ENCODE data around the gene LARP6. TPM values are rescaled to one million over a fixed set of nuclear protein-coding genes. Genes with fewer than 3 reads are reported as not detected.

LARP6 gene
- total RNA-seq, 2 experiments from 2014 or later, result not detected

DNA sequence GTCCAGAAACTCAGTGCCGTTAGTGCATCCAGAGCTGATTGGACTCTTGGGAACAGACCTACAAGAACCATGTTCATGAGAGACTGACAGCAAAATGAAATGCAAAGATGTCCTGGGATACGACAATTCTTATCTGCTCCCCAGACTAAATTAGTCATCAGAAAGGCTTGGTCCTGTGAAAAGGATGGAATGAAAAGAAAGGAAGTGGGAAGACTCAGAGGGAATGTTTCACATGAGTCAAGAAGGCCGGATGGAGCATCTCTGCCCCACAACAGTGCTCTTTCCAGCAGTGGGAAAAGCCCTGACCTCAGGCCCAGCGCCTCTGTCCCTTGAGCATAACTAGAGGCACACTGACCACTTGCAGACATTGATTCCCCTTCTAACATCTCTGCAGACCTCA lies 51.3 kb downstream of the LARP6 start:
- BruUV-seq (replicated peaks), result no TSS peak
- CTCF ChIA-PET (ENCODE audit: unreplicated experiment), result no interaction called here

GRCh38 chr15:70801109-70801508 lies 52.8 kb downstream of the LARP6 start:
- Histone ChIP-seq H3K9me3 (ENCODE audit: low read length) (no peaks in the 10 kb centered on the region), H3K4me1 (ENCODE audit: insufficient read depth, low read length, poor library complexity, severe bottlenecking) (no peaks in the 10 kb centered on the region), H3K27ac (ENCODE audit: low read depth, low read length, poor library complexity, severe bottlenecking) (no peak overlapping the region), H3K9me2 (ENCODE audit: insufficient read depth, low read length) (no peaks in the 10 kb centered on the region), H3K4me3 (ENCODE audit: low read depth, low read length, poor library complexity, severe bottlenecking) (no peak overlapping the region), H2AFZ (ENCODE audit: low read length) (no peak overlapping the region), H3K4me2 (ENCODE audit: low read length) (no peak overlapping the region), H3K36me3 (ENCODE audit: insufficient read depth, low read length) (no peaks in the 10 kb centered on the region), H4K20me1 (ENCODE audit: insufficient read depth, low read length) (no peaks in the 10 kb centered on the region), H3K79me2 (ENCODE audit: insufficient read depth, low read depth, low read length) (no peaks in the 10 kb centered on the region)
- no peak for DNase-seq (ENCODE audit: low spot score)
- no TSS peak for BruUV-seq (replicated peaks)
- ChIA-PET CTCF (ENCODE audit: unreplicated experiment) (no interaction called here), POLR2A (interaction anchor here (0.6 kb wide), 1 partner anchor 38 kb away, joined by 3 read pairs; no protein-coding TSS in a partner anchor)
- TF ChIP-seq CTCF (conservative IDR thresholded peaks at IDR 0.05; ENCODE audit: low read length) (no peak), EZH2phosphoT487 (IDR thresholded peaks at IDR 0.05; ENCODE audit: borderline replicate concordance, low read depth, low read length) (no peak)
- intact Hi-C loops (cut with micrococcal nuclease; ENCODE audit: unreplicated experiment), result no loop called here

More for the DNA sequence above, 51.3 kb downstream of the LARP6 start:
- Histone ChIP-seq H3K4me1 (ENCODE audit: insufficient read depth, low read length, poor library complexity, severe bottlenecking) (no peaks in the 10 kb centered on the region), H3K79me2 (ENCODE audit: insufficient read depth, low read depth, low read length) (no peaks in the 10 kb centered on the region), H3K9me3 (ENCODE audit: low read length) (no peaks in the 10 kb centered on the region), H3K4me3 (ENCODE audit: low read depth, low read length, poor library complexity, severe bottlenecking) (no peak overlapping the region), H3K4me2 (ENCODE audit: low read length) (no peak overlapping the region), H3K27ac (ENCODE audit: low read depth, low read length, poor library complexity, severe bottlenecking) (no peak overlapping the region), H2AFZ (ENCODE audit: low read length) (no peak overlapping the region), H3K9me2 (ENCODE audit: insufficient read depth, low read length) (no peaks in the 10 kb centered on the region), H4K20me1 (ENCODE audit: insufficient read depth, low read length) (no peaks in the 10 kb centered on the region), H3K36me3 (ENCODE audit: insufficient read depth, low read length) (no peaks in the 10 kb centered on the region)
- intact Hi-C loops (cut with micrococcal nuclease; ENCODE audit: unreplicated experiment), result no loop called here
- no peak for TF ChIP-seq EZH2phosphoT487 (IDR thresholded peaks at IDR 0.05; ENCODE audit: borderline replicate concordance, low read depth, low read length)
- TF ChIP-seq CTCF (conservative IDR thresholded peaks at IDR 0.05; ENCODE audit: low read length), result no peak
- POLR2A ChIA-PET, result no interaction called here
- DNase-seq (ENCODE audit: low spot score), result no peak

- H3K79me2 ChIP-seq (ENCODE audit: insufficient read depth, low read depth, low read length), result no peaks in the 10 kb centered on the region
- ChIA-PET POLR2A (no interaction called here), CTCF (ENCODE audit: unreplicated experiment) (no interaction called here)
- H3K4me3 ChIP-seq (ENCODE audit: low read depth, low read length, poor library complexity, severe bottlenecking), result no peak overlapping the region
- H3K9me2 ChIP-seq (ENCODE audit: insufficient read depth, low read length), result no peaks in the 10 kb centered on the region
- H3K4me2 ChIP-seq (ENCODE audit: low read length), result no peak overlapping the region
- no peak overlapping the region for H2AFZ ChIP-seq (ENCODE audit: low read length)
- DNase-seq (ENCODE audit: low spot score), result no peak
- H3K9me3 ChIP-seq (ENCODE audit: low read length), result no peaks in the 10 kb centered on the region
- H3K36me3 ChIP-seq (ENCODE audit: insufficient read depth, low read length), result no peaks in the 10 kb centered on the region
- no peaks in the 10 kb centered on the region for H4K20me1 ChIP-seq (ENCODE audit: insufficient read depth, low read length)
- TF ChIP-seq CTCF (conservative IDR thresholded peaks at IDR 0.05; ENCODE audit: low read length), result no peak
- TF ChIP-seq EZH2phosphoT487 (IDR thresholded peaks at IDR 0.05; ENCODE audit: borderline replicate concordance, low read depth, low read length), result no peak
- no peak overlapping the region for H3K27ac ChIP-seq (ENCODE audit: low read depth, low read length, poor library complexity, severe bottlenecking)
- no peaks in the 10 kb centered on the region for H3K4me1 ChIP-seq (ENCODE audit: insufficient read depth, low read length, poor library complexity, severe bottlenecking)
- no TSS peak for BruUV-seq (replicated peaks)
- intact Hi-C loops (cut with micrococcal nuclease; ENCODE audit: unreplicated experiment), result no loop called here
These were observed 54.1 kb downstream of the LARP6 start for GRCh38 chr15:70799667-70800450.
